ENCODE results near the gene LRRC49.

- no peak for TF ChIP-seq CTCF (IDR thresholded peaks at IDR 0.05)
- TF ChIP-seq POLR2A (IDR thresholded peaks at IDR 0.05): no peak
These were observed 36.3 kb upstream of the LRRC49 start for GRCh38 chr15:70856177-70856883.

Data from Peyer's patch (tissue), 4 donors.